GM10847 (cell line): ENCODE data around the gene KLHL29.

Experiments used
- POLR2A ChIP-seq: IDR thresholded peaks from 2 replicates; pipeline ENCODE4 v1.6.1; 2011; ENCODE audit not compliant: insufficient read length; ENCODE audit errors: extremely low read depth

KLHL29 gene

GRCh38 chr2:23670245-23670592, 285.2 kb downstream of the KLHL29 start:
- no peak for TF ChIP-seq POLR2A

GRCh38 chr2:23673082-23673481, 288.1 kb downstream of the KLHL29 start:
- TF ChIP-seq POLR2A = no peak

GRCh38 chr2:23673830-23674679, 289.1 kb downstream of the KLHL29 start:
- TF ChIP-seq POLR2A = no peak

GRCh38 chr2:23675506-23675905, 290.5 kb downstream of the KLHL29 start:
- no peak for TF ChIP-seq POLR2A

GRCh38 chr2:23677836-23678235, 292.9 kb downstream of the KLHL29 start:
- no peak for TF ChIP-seq POLR2A

- no peak for TF ChIP-seq POLR2A
These were observed 294.1 kb downstream of the KLHL29 start for GRCh38 chr2:23679044-23679443.

GRCh38 chr2:23680951-23681350, 296.0 kb downstream of the KLHL29 start:
- TF ChIP-seq POLR2A = no peak

GRCh38 chr2:23681356-23682140, 296.6 kb downstream of the KLHL29 start:
- no peak for TF ChIP-seq POLR2A

- TF ChIP-seq POLR2A = no peak
These were observed 297.5 kb downstream of the KLHL29 start for GRCh38 chr2:23682481-23682880.

- TF ChIP-seq POLR2A = no peak
These were observed 298.0 kb downstream of the KLHL29 start for GRCh38 chr2:23683001-23683400.

- TF ChIP-seq POLR2A = no peak
These were observed 299.6 kb downstream of the KLHL29 start for GRCh38 chr2:23684395-23685176.

- TF ChIP-seq POLR2A = no peak
These were observed 300.2 kb downstream of the KLHL29 start for GRCh38 chr2:23685181-23685580.

GRCh38 chr2:23685706-23686105, 300.7 kb downstream of the KLHL29 start:
- TF ChIP-seq POLR2A = no peak

GRCh38 chr2:23686405-23687029, 301.5 kb downstream of the KLHL29 start:
- no peak for TF ChIP-seq POLR2A

- no peak for TF ChIP-seq POLR2A
These were observed 302.2 kb downstream of the KLHL29 start for GRCh38 chr2:23687214-23687613.

- TF ChIP-seq POLR2A = no peak
These were observed 302.7 kb downstream of the KLHL29 start for GRCh38 chr2:23687713-23688112.
